ENCODE measurements around the gene CDK5RAP2. TPM values are rescaled to one million over a fixed set of nuclear protein-coding genes. Genes with fewer than 3 reads are reported as not detected.

Gene CDK5RAP2
- polyA plus RNA-seq, 1 donor (not counting 4 experiments of a cell fraction or from before 2014, with no cell fraction given), result 22.4 TPM

DNA sequence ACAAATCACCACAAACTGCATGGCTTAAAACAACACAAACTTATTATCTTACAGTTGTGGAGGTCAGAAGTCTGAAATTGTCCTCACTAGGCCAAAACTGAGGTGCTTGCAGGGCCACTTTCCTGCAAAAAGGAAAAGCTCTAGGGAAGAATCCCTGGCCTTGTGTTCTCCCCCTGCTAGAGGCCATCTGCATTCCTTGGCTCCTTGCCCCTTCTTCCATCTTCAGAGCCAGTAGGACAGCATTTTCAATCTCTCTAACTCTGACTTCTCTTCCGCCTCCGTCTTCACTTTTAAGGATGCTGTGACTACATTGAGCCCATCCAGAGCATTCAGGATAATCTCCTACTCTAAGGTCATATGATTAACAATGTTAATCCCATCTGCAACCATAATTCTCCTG, 236.6 kb downstream of the CDK5RAP2 start:
- Histone ChIP-seq H4K20me1 (ENCODE audit: control insufficient read depth, extremely low read depth, insufficient read depth, low read length) (no peaks in the 10 kb centered on the region), H3K9ac (ENCODE audit: control insufficient read depth, extremely low read depth, insufficient read depth, low read length) (no peak overlapping the region), H3K4me3 (ENCODE audit: control insufficient read depth in 2 of 3, extremely low read depth in 1 of 3, insufficient read depth in 2 of 3, low read depth in 1 of 3, low read length in 3 of 3) (no peak overlapping the region), H3K9me1 (ENCODE audit: control insufficient read depth, extremely low read depth, insufficient read depth, low read length) (no peaks in the 10 kb centered on the region), H2AFZ (ENCODE audit: control insufficient read depth, low read length) (no peak overlapping the region), H3K4me1 (ENCODE audit: control insufficient read depth, extremely low read depth, insufficient read depth, low read length) (peaks cover 7% of the 10 kb centered on the region), H3K4me2 (ENCODE audit: control insufficient read depth, extremely low read depth, insufficient read depth, low read depth, low read length) (no peak overlapping the region), H3K27me3 (ENCODE audit: control insufficient read depth, extremely low read depth, insufficient read depth, low read length) (no peaks in the 10 kb centered on the region), H3K9me3 (ENCODE audit: control insufficient read depth, low read depth, low read length) (no peaks in the 10 kb centered on the region), H3K36me3 (ENCODE audit: control insufficient read depth in 2 of 2, extremely low read depth in 1 of 2, insufficient read depth in 2 of 2, low read length in 2 of 2) (no peaks in the 10 kb centered on the region), H3K79me2 (ENCODE audit: control insufficient read depth, insufficient read depth, low read length) (no peaks in the 10 kb centered on the region), H3K27ac (ENCODE audit: control insufficient read depth, insufficient read depth, low read length) (no peak overlapping the region)
- dilution Hi-C loops (cut with MboI; ENCODE audit: extremely low pct_ligation_motif_present, low sequenced_read_pairs), result no loop called here
- DNase-seq (ENCODE audit: low read depth, low spot score), result no peak
- no peak for TF ChIP-seq EZH2 (IDR thresholded peaks at IDR 0.05; ENCODE audit: low read length)
- TF ChIP-seq, protein P1, sequence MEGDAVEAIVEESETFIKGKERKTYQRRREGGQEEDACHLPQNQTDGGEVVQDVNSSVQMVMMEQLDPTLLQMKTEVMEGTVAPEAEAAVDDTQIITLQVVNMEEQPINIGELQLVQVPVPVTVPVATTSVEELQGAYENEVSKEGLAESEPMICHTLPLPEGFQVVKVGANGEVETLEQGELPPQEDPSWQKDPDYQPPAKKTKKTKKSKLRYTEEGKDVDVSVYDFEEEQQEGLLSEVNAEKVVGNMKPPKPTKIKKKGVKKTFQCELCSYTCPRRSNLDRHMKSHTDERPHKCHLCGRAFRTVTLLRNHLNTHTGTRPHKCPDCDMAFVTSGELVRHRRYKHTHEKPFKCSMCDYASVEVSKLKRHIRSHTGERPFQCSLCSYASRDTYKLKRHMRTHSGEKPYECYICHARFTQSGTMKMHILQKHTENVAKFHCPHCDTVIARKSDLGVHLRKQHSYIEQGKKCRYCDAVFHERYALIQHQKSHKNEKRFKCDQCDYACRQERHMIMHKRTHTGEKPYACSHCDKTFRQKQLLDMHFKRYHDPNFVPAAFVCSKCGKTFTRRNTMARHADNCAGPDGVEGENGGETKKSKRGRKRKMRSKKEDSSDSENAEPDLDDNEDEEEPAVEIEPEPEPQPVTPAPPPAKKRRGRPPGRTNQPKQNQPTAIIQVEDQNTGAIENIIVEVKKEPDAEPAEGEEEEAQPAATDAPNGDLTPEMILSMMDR (optimal IDR thresholded peaks at IDR 0.05 in 1 of 3, IDR thresholded peaks at IDR 0.05 in 1 of 3, conservative IDR thresholded peaks at IDR 0.05 in 1 of 3; ENCODE audit: extremely low read depth in 1 of 3, insufficient read depth in 2 of 3, low read length in 3 of 3), result no peak
- FAIRE-seq, result no peak

Other genes starting within 250 kb of the CDK5RAP2 start
- 8.2 to 11.2 TPM (median 9.8 TPM) in 3 replicates for gene MEGF9, start 134.3 kb upstream of the CDK5RAP2 start, polyA plus RNA-seq
- 45.0 to 68.3 TPM (median 59.9 TPM) in 3 replicates for gene FBXW2, start 213.2 kb upstream of the CDK5RAP2 start, polyA plus RNA-seq